Nephron progenitor cell (in vitro differentiated cells): ENCODE data around the gene HIP1.

Experiments
- DNase-seq: peaks from one replicate; pipeline ENCODE4 v3.0.0; 2021
- H3K27ac Mint-ChIP-seq: 2 replicates; pipeline ENCODE4 v1.8.0; 2021; ENCODE audit warnings: mild to moderate bottlenecking, moderate library complexity, mixed read lengths
- H3K27me3 Mint-ChIP-seq: 2 replicates; pipeline ENCODE4 v1.8.0; 2021; ENCODE audit warnings: mild to moderate bottlenecking, low read depth, mixed read lengths; ENCODE audit not compliant: poor library complexity
- H3K36me3 Mint-ChIP-seq: 2 replicates; pipeline ENCODE4 v1.8.0; 2021; ENCODE audit warnings: low read depth, mixed read lengths
- H3K4me1 Mint-ChIP-seq: 2 replicates; pipeline ENCODE4 v1.8.0; 2021; ENCODE audit warnings: mixed read lengths
- H3K4me3 Mint-ChIP-seq: 2 replicates; pipeline ENCODE4 v1.8.0; 2021; ENCODE audit warnings: mild to moderate bottlenecking, moderate library complexity, mixed read lengths
- H3K9me3 Mint-ChIP-seq: 2 replicates; pipeline ENCODE4 v1.8.0; 2021; ENCODE audit warnings: mild to moderate bottlenecking, moderate library complexity, mixed read lengths
- CTCF ChIP-seq: fragments of 200-600 bp; sonication (generic); IDR thresholded peaks from 2 replicates; pipeline ENCODE4 v1.5.0; 2021; ENCODE audit warnings: antibody characterized with exemption

The HIP1 gene

GRCh38 chr7:75555736-75556135 is 183.0 kb downstream of the HIP1 start:
- peaks cover 71% of the 10 kb centered on the region for H3K36me3 Mint-ChIP-seq
- H3K27me3 Mint-ChIP-seq = no peaks in the 10 kb centered on the region
- no peak overlapping the region for H3K4me3 Mint-ChIP-seq
- H3K9me3 Mint-ChIP-seq = no peaks in the 10 kb centered on the region
- no peak for DNase-seq
- no peak overlapping the region for H3K27ac Mint-ChIP-seq
- peaks cover 11% of the 10 kb centered on the region for H3K4me1 Mint-ChIP-seq
- no peak for TF ChIP-seq CTCF

GRCh38 chr7:75546237-75547015 is 192.3 kb downstream of the HIP1 start:
- DNase-seq = no peak
- Mint-ChIP-seq H3K4me3 (no peak overlapping the region), H3K4me1 (peaks cover 14% of the 10 kb centered on the region), H3K27me3 (peaks cover 5% of the 10 kb centered on the region), H3K36me3 (peaks cover 58% of the 10 kb centered on the region), H3K9me3 (no peaks in the 10 kb centered on the region), H3K27ac (peak overlapping the region; percentile 82)
- TF ChIP-seq CTCF = no peak

- peaks cover 7% of the 10 kb centered on the region for H3K27me3 Mint-ChIP-seq
- H3K4me3 Mint-ChIP-seq = no peak overlapping the region
- DNase-seq = no peak
- no peak for TF ChIP-seq CTCF
- no peak overlapping the region for H3K27ac Mint-ChIP-seq
- no peaks in the 10 kb centered on the region for H3K9me3 Mint-ChIP-seq
- H3K36me3 Mint-ChIP-seq = peaks cover 48% of the 10 kb centered on the region
- H3K4me1 Mint-ChIP-seq = peaks cover 5% of the 10 kb centered on the region
Measured at GRCh38 chr7:75537731-75538130, 201.0 kb downstream of the HIP1 start.

GRCh38 chr7:75536940-75537538 is 201.7 kb downstream of the HIP1 start:
- Mint-ChIP-seq H3K36me3 (peaks cover 47% of the 10 kb centered on the region), H3K4me3 (no peak overlapping the region), H3K27me3 (peaks cover 7% of the 10 kb centered on the region), H3K4me1 (peaks cover 5% of the 10 kb centered on the region), H3K27ac (no peak overlapping the region), H3K9me3 (no peaks in the 10 kb centered on the region)
- DNase-seq = no peak
- TF ChIP-seq CTCF = no peak

GRCh38 chr7:75536491-75536890 is 202.2 kb downstream of the HIP1 start:
- TF ChIP-seq CTCF = no peak
- no peak for DNase-seq
- peaks cover 42% of the 10 kb centered on the region for H3K36me3 Mint-ChIP-seq

More at GRCh38 chr7:75536491-75536890, 202.2 kb downstream of the HIP1 start:
- H3K9me3 Mint-ChIP-seq = no peaks in the 10 kb centered on the region
- H3K4me3 Mint-ChIP-seq = no peak overlapping the region
- peaks cover 8% of the 10 kb centered on the region for H3K4me1 Mint-ChIP-seq
- peaks cover 2% of the 10 kb centered on the region for H3K27me3 Mint-ChIP-seq
- H3K27ac Mint-ChIP-seq = no peak overlapping the region
